H1 (cell line): ENCODE measurements around the gene TBC1D16. TPM values are rescaled to one million over a fixed set of nuclear protein-coding genes. Genes with fewer than 3 reads are reported as not detected.

Experiments
- ATF2 ChIP-seq: IDR thresholded peaks from 2 replicates; pipeline ENCODE4 v1.6.1; 2012; ENCODE audit warnings: low read length, inconsistent platforms
- CHD7 ChIP-seq: fragments of 300-600 bp; sonication (generic); IDR thresholded peaks from 2 replicates; pipeline ENCODE4 v1.7.1; 2012; ENCODE audit warnings: low read length, moderate library complexity, mild to moderate bottlenecking, inconsistent platforms; ENCODE audit not compliant: insufficient replicate concordance
- E2F6 ChIP-seq: IDR thresholded peaks from 2 replicates; pipeline ENCODE4 v1.6.1; 2012; ENCODE audit warnings: inconsistent platforms
- HDAC2 ChIP-seq, 2 experiments: fragments of 300-600 bp in 1 of 2; sonication (generic) in 1 of 2; IDR thresholded peaks; 2 replicates each; pipeline ENCODE4 v1.6.1; 2011 to 2012; ENCODE audit warnings: low read depth in 2 of 2, low read length in 2 of 2, mild to moderate bottlenecking in 2 of 2, moderate library complexity in 2 of 2, borderline replicate concordance in 1 of 2, inconsistent platforms in 1 of 2
- RAD21 ChIP-seq, 2 experiments: IDR thresholded peaks in 1 of 2; conservative IDR thresholded peaks in 1 of 2; 2 replicates each; pipeline ENCODE4 v1.6.1; 2011; ENCODE audit warnings: low read depth in 2 of 2, low read length in 2 of 2, improper control_type of control experiment in 1 of 2, inconsistent platforms in 1 of 2, mild to moderate bottlenecking in 1 of 2, moderate library complexity in 1 of 2
- RBBP5 ChIP-seq: IDR thresholded peaks from 2 replicates; pipeline ENCODE4 v1.7.1; 2012; ENCODE audit warnings: low read depth, mild to moderate bottlenecking, inconsistent platforms, low read length, moderate library complexity, borderline replicate concordance
- SIRT6 ChIP-seq: IDR thresholded peaks from one replicate; pipeline ENCODE4 v1.7.1; 2012; ENCODE audit warnings: low read length, inconsistent platforms
- SIX5 ChIP-seq: IDR thresholded peaks from 2 replicates; pipeline ENCODE4 v1.6.1; 2011; ENCODE audit warnings: mild to moderate bottlenecking, low read depth, low read length
- TEAD4 ChIP-seq: IDR thresholded peaks from 2 replicates; pipeline ENCODE4 v1.6.1; 2012; ENCODE audit warnings: low read depth, low read length, inconsistent platforms, mixed read lengths
- polyA plus RNA-seq, 7 experiments: library from polyadenylated mRNA; depleted of rRNA in 3 of 7; stranded (reverse) in 5 of 7; unstranded in 2 of 7; fragments of >200 nt in 5 of 7; fragments of 200-250 nt in 2 of 7; gene quantifications; 1 replicate in 5 of 7; 2 replicates in 1 of 7; 4 replicates in 1 of 7; pipeline versions ENCODE4 v1.2.1 to v1.2.3, GENCODE V29; 2011 to 2013; ENCODE audit warnings: missing spikeins in 2 of 7, mixed read lengths in 2 of 7
- total RNA-seq: library from RNA; stranded (reverse); fragmentation: NEBNext Ultra II Directional; extraction: Animal tissue kit (Norgen Biotek cat#: 25700); gene quantifications from 2 replicates; pipeline ENCODE4 v1.2.1, GENCODE V29; 2021

Gene TBC1D16
- total and polyA plus RNA-seq, 2 of the 8 experiments (the other 6 are each of a cell fraction or from before 2014, with no cell fraction given), result 21.1 to 109 TPM

GRCh38 chr17:80045703-80046102 lies 10.0 kb upstream of the TBC1D16 start (continued):
- TF ChIP-seq CHD7 (no peak), RBBP5 (no peak), ATF2 (no peak), E2F6 (no peak), HDAC2 (IDR thresholded peaks at IDR 0.05; ENCODE audit: borderline replicate concordance in 1 of 2, low read depth in 2 of 2, low read length in 2 of 2) (no peak), SIRT6 (no peak), SIX5 (no peak), TEAD4 (no peak), RAD21 (IDR thresholded peaks at IDR 0.05 in 1 of 2, conservative IDR thresholded peaks at IDR 0.05 in 1 of 2; ENCODE audit: low read depth in 2 of 2, low read length in 2 of 2) (no peak)
